Skeletal muscle satellite cell (primary cell): Measurements from ENCODE around the gene PTPN2.

ENCODE experiments used
- H3K27me3 ChIP-seq: 2 replicates; pipeline ENCODE4 v1.7.0; 2013; ENCODE audit warnings: low read length; ENCODE audit not compliant: control insufficient read depth, insufficient read depth
- H3K36me3 ChIP-seq: 2 replicates; pipeline ENCODE4 v1.7.0; 2013; ENCODE audit warnings: mild to moderate bottlenecking, control low read depth, low read length; ENCODE audit not compliant: insufficient read depth
- H3K4me1 ChIP-seq: 2 replicates; pipeline ENCODE4 v1.7.0; 2013; ENCODE audit warnings: low read length; ENCODE audit not compliant: control insufficient read depth, insufficient read depth
- H3K4me2 ChIP-seq: 2 replicates; pipeline ENCODE4 v1.7.0; 2013; ENCODE audit warnings: mild to moderate bottlenecking, low read length
- H3K4me3 ChIP-seq: 2 replicates; pipeline ENCODE4 v1.7.0; 2013; ENCODE audit warnings: low read length
- H3K9ac ChIP-seq: 2 replicates; pipeline ENCODE4 v1.7.0; 2013; ENCODE audit warnings: mild to moderate bottlenecking, low read depth, low read length, moderate library complexity
- H3K9me3 ChIP-seq: replicated peaks from 2 replicates; pipeline ENCODE4 v1.7.0; 2013; ENCODE audit warnings: mild to moderate bottlenecking, control low read depth, low read length

The PTPN2 gene

GRCh38 chr18:12819841-12820240, 64.2 kb downstream of the PTPN2 start:
- Histone ChIP-seq H3K27me3 (no peaks in the 10 kb centered on the region), H3K9ac (no peak overlapping the region), H3K36me3 (peaks cover 18% of the 10 kb centered on the region), H3K4me3 (no peak overlapping the region), H3K4me2 (no peak overlapping the region), H3K4me1 (no peaks in the 10 kb centered on the region), H3K9me3 (no peaks in the 10 kb centered on the region)

- Histone ChIP-seq H3K9me3 (no peaks in the 10 kb centered on the region), H3K27me3 (no peaks in the 10 kb centered on the region), H3K36me3 (peaks cover 21% of the 10 kb centered on the region), H3K9ac (no peak overlapping the region), H3K4me2 (no peak overlapping the region), H3K4me1 (no peaks in the 10 kb centered on the region), H3K4me3 (no peak overlapping the region)
Measured at GRCh38 chr18:12819322-12819721, 64.7 kb downstream of the PTPN2 start.

- Histone ChIP-seq H3K4me3 (no peak overlapping the region), H3K27me3 (no peaks in the 10 kb centered on the region), H3K36me3 (peaks cover 25% of the 10 kb centered on the region), H3K9me3 (no peaks in the 10 kb centered on the region), H3K9ac (no peak overlapping the region), H3K4me1 (no peaks in the 10 kb centered on the region), H3K4me2 (no peak overlapping the region)
Measured at GRCh38 chr18:12818243-12818642, 65.8 kb downstream of the PTPN2 start.

GRCh38 chr18:12816451-12816850, 67.6 kb downstream of the PTPN2 start:
- Histone ChIP-seq H3K4me3 (no peak overlapping the region), H3K9ac (no peak overlapping the region), H3K4me1 (no peaks in the 10 kb centered on the region), H3K9me3 (no peaks in the 10 kb centered on the region), H3K27me3 (no peaks in the 10 kb centered on the region), H3K4me2 (no peak overlapping the region), H3K36me3 (peaks cover 22% of the 10 kb centered on the region)

- Histone ChIP-seq H3K27me3 (no peaks in the 10 kb centered on the region), H3K36me3 (peaks cover 19% of the 10 kb centered on the region), H3K4me1 (no peaks in the 10 kb centered on the region), H3K9ac (no peak overlapping the region), H3K4me2 (no peak overlapping the region), H3K9me3 (no peaks in the 10 kb centered on the region), H3K4me3 (no peak overlapping the region)
Measured at GRCh38 chr18:12811191-12811950, 72.7 kb downstream of the PTPN2 start.

- H3K9ac ChIP-seq: no peak overlapping the region
- H3K27me3 ChIP-seq: no peaks in the 10 kb centered on the region
- no peaks in the 10 kb centered on the region for H3K4me1 ChIP-seq
- H3K36me3 ChIP-seq: peaks cover 10% of the 10 kb centered on the region
- no peak overlapping the region for H3K4me3 ChIP-seq
- no peak overlapping the region for H3K4me2 ChIP-seq
- H3K9me3 ChIP-seq: no peaks in the 10 kb centered on the region
Measured at GRCh38 chr18:12803069-12803936, 80.7 kb downstream of the PTPN2 start.

GRCh38 chr18:12802538-12802937, 81.5 kb downstream of the PTPN2 start:
- H3K4me3 ChIP-seq: no peak overlapping the region
- no peaks in the 10 kb centered on the region for H3K27me3 ChIP-seq
- H3K4me1 ChIP-seq: no peaks in the 10 kb centered on the region
- H3K36me3 ChIP-seq: peaks cover 11% of the 10 kb centered on the region
- H3K4me2 ChIP-seq: no peak overlapping the region
- no peaks in the 10 kb centered on the region for H3K9me3 ChIP-seq
- no peak overlapping the region for H3K9ac ChIP-seq

GRCh38 chr18:12796448-12796847, 87.6 kb downstream of the PTPN2 start:
- H3K4me3 ChIP-seq: no peak overlapping the region
- peaks cover 19% of the 10 kb centered on the region for H3K36me3 ChIP-seq
- H3K4me1 ChIP-seq: no peaks in the 10 kb centered on the region
- H3K9ac ChIP-seq: no peak overlapping the region
- H3K4me2 ChIP-seq: no peak overlapping the region
- H3K27me3 ChIP-seq: no peaks in the 10 kb centered on the region
- no peaks in the 10 kb centered on the region for H3K9me3 ChIP-seq

- Histone ChIP-seq H3K9ac (no peak overlapping the region), H3K4me1 (no peaks in the 10 kb centered on the region), H3K4me3 (no peak overlapping the region), H3K4me2 (no peak overlapping the region), H3K27me3 (no peaks in the 10 kb centered on the region), H3K9me3 (no peaks in the 10 kb centered on the region), H3K36me3 (peaks cover 9% of the 10 kb centered on the region)
Measured at GRCh38 chr18:12791610-12792009, 92.4 kb downstream of the PTPN2 start.

GRCh38 chr18:12786669-12787068, 97.4 kb downstream of the PTPN2 start:
- H3K9ac ChIP-seq: no peak overlapping the region
- no peak overlapping the region for H3K4me2 ChIP-seq
- no peaks in the 10 kb centered on the region for H3K27me3 ChIP-seq
- H3K4me3 ChIP-seq: no peak overlapping the region
- no peaks in the 10 kb centered on the region for H3K4me1 ChIP-seq
- H3K36me3 ChIP-seq: no peaks in the 10 kb centered on the region
- H3K9me3 ChIP-seq: no peaks in the 10 kb centered on the region

- no peaks in the 10 kb centered on the region for H3K27me3 ChIP-seq
- no peak overlapping the region for H3K4me3 ChIP-seq
- H3K9me3 ChIP-seq: no peaks in the 10 kb centered on the region
- H3K36me3 ChIP-seq: no peaks in the 10 kb centered on the region
- H3K4me1 ChIP-seq: no peaks in the 10 kb centered on the region
- no peak overlapping the region for H3K4me2 ChIP-seq
- no peak overlapping the region for H3K9ac ChIP-seq
Measured at GRCh38 chr18:12783524-12783923, 100.5 kb downstream of the PTPN2 start.
